ENCODE data around the gene ABHD16A. TPM values are rescaled to one million over a fixed set of nuclear protein-coding genes. Genes with fewer than 3 reads are reported as not detected.
A peak's percentile ranks its signal among the peaks of the same experiment; 100 is the strongest.

ABHD16A gene
- total and polyA plus RNA-seq, 10 of the 15 experiments (the other 5 are each of a cell fraction or from before 2014, with no cell fraction given), result 7.5 to 43.0 (median 32.9) TPM

DNA sequence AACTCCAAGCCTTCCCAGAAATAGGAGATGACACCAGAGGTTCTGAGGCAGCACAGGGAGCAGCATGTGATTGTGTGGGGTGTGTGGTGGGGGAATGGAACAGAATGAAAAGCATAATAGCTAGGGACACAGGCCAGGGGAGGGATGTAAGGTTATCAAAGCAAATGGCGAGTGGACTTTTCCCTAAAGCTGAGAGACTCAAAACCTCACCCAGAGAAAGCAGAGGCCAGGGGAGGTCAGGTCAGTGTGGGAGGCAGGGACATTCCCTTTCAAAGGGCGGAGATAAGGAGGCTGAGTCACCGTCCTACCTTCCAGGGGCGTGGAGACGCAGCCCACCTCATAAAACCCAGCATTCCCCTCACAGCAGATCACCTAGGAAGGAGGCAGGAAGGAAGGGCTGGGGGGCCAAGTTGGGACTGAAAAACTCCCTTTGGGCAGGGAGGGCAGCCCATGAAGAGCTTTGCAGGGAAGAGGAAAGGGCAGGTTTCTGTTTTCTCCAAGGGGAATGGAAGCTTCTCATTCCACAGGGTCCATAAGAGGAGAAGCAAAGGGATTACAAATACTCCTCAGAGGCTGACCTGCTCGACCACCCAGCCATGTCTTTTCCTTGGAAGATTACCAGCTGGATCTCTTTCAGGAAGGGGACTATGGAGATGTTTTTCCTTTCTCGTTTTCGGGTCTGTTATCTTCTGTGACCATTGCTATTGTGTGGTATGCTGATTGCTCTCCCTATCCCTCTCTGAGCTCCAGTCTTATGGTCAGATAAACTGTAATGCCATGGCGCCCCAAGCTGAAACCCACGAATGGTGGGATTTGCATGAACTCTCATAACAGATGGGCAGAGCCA is 12.7 kb downstream of the ABHD16A start (continued):
- TF ChIP-seq MEF2A (IDR thresholded peaks at IDR 0.05; ENCODE audit: insufficient read depth, low read depth, low read length) (no peak), ATF7 (IDR thresholded peaks at IDR 0.05; ENCODE audit: low read depth) (no peak), WRNIP1 (IDR thresholded peaks at IDR 0.05; ENCODE audit: borderline replicate concordance, low read depth, low read length) (no peak), GABPA (IDR thresholded peaks at IDR 0.05; ENCODE audit: low read depth) (no peak)
- TF ChIP-seq, protein P1, sequence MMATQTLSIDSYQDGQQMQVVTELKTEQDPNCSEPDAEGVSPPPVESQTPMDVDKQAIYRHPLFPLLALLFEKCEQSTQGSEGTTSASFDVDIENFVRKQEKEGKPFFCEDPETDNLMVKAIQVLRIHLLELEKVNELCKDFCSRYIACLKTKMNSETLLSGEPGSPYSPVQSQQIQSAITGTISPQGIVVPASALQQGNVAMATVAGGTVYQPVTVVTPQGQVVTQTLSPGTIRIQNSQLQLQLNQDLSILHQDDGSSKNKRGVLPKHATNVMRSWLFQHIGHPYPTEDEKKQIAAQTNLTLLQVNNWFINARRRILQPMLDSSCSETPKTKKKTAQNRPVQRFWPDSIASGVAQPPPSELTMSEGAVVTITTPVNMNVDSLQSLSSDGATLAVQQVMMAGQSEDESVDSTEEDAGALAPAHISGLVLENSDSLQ (IDR thresholded peaks at IDR 0.05), result no peak

DNA sequence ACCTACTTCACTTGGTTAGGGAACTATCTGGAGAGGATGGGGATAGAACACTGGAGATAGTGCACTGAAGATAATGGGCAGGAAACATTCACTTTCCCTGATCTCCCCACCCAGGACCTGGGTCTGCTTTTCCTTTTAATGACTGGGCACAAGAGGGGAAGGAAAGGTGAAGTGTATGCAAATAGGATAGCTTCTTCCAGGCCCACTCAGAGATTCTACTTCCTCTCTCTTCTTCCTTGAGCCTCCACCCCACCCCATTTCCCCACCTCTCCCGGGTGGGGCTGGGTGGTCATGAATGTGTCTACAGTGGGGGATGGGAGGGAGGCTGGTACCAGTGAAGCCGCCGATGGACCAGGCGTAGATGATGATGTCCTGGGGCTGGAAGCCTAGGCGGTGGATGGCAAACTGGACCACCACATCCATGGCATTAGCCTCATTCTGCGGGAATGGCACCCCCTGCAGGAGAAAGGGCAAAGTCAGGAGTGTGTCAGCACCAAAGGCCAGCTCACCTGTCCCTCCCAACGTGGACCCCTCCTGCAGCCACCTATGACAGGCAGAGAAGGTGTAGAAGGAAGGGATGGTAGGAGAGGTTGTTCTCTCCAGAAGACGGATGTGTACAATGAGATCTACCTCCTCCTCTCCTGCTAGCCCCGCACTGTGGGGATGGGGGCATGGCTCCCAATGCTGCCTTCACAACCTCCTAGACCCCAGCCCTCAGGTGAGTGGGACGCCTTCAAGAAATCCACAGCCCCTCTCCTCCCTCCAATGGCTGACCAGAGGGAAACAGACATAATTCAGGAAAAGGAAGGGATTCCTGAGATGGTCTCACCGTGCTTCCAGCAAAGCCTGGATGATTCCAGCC is 13.6 kb downstream of the ABHD16A start:
- H3K36me3 ChIP-seq (ENCODE audit: control insufficient read depth in 2 of 2, insufficient read depth in 2 of 2, low read length in 1 of 2), result peaks cover 12 to 38% of the 10 kb centered on the region in 2 experiments; a peak in 3 of 4 replicates
- no peaks in the 10 kb centered on the region for H4K20me1 ChIP-seq (ENCODE audit: control insufficient read depth, insufficient read depth)
- no TSS peak for BruUV-seq (replicated peaks)
- H3K79me2 ChIP-seq (ENCODE audit: control insufficient read depth, insufficient read depth, low read length), result no peaks in the 10 kb centered on the region
- in situ Hi-C loops (cut with MboI) (no loop called here), intact Hi-C loops (cut with micrococcal nuclease; ENCODE audit: unreplicated experiment) (no loop called here)
- SMC1A ChIA-PET (ENCODE audit: uncharacterized antibody, unreplicated experiment), result no interaction called here
- RAD21 ChIA-PET (ENCODE audit: unreplicated experiment), result interaction anchor here (1.1 kb wide), 1 partner anchor 67 kb away, joined by 3 read pairs; no protein-coding TSS in a partner anchor
- H3K4me3 ChIP-seq, result no peak overlapping the region
- TF ChIP-seq, protein P2, sequence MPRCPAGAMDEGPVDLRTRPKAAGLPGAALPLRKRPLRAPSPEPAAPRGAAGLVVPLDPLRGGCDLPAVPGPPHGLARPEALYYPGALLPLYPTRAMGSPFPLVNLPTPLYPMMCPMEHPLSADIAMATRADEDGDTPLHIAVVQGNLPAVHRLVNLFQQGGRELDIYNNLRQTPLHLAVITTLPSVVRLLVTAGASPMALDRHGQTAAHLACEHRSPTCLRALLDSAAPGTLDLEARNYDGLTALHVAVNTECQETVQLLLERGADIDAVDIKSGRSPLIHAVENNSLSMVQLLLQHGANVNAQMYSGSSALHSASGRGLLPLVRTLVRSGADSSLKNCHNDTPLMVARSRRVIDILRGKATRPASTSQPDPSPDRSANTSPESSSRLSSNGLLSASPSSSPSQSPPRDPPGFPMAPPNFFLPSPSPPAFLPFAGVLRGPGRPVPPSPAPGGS (IDR thresholded peaks at IDR 0.05; ENCODE audit: borderline replicate concordance, insufficient read depth, low read depth, low read length, poor library complexity, severe bottlenecking), result no peak
- TF ChIP-seq, protein P3, sequence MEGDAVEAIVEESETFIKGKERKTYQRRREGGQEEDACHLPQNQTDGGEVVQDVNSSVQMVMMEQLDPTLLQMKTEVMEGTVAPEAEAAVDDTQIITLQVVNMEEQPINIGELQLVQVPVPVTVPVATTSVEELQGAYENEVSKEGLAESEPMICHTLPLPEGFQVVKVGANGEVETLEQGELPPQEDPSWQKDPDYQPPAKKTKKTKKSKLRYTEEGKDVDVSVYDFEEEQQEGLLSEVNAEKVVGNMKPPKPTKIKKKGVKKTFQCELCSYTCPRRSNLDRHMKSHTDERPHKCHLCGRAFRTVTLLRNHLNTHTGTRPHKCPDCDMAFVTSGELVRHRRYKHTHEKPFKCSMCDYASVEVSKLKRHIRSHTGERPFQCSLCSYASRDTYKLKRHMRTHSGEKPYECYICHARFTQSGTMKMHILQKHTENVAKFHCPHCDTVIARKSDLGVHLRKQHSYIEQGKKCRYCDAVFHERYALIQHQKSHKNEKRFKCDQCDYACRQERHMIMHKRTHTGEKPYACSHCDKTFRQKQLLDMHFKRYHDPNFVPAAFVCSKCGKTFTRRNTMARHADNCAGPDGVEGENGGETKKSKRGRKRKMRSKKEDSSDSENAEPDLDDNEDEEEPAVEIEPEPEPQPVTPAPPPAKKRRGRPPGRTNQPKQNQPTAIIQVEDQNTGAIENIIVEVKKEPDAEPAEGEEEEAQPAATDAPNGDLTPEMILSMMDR (IDR thresholded peaks at IDR 0.05 in 2 of 3, conservative IDR thresholded peaks at IDR 0.05 in 1 of 3; ENCODE audit: control insufficient read depth in 2 of 3, extremely low read depth in 1 of 3, insufficient read depth in 1 of 3, low read depth in 3 of 3, low read length in 3 of 3), result peak; percentile 21 to 39 (median 34); a peak in 3 of 6 replicates
- TF ChIP-seq, protein P4, sequence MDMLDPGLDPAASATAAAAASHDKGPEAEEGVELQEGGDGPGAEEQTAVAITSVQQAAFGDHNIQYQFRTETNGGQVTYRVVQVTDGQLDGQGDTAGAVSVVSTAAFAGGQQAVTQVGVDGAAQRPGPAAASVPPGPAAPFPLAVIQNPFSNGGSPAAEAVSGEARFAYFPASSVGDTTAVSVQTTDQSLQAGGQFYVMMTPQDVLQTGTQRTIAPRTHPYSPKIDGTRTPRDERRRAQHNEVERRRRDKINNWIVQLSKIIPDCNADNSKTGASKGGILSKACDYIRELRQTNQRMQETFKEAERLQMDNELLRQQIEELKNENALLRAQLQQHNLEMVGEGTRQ (IDR thresholded peaks at IDR 0.05; ENCODE audit: borderline replicate concordance, low read depth, low read length), result no peak
- TF ChIP-seq RAD21 (IDR thresholded peaks at IDR 0.05; ENCODE audit: insufficient read depth, low read depth, low read length) (peak; percentile 26; the same call in 1 of the 2 replicates), CHD1 (IDR thresholded peaks at IDR 0.05; ENCODE audit: low read depth, low read length) (no peak), STAT1 (conservative IDR thresholded peaks at IDR 0.05) (no peak)
- TF ChIP-seq, protein P5, sequence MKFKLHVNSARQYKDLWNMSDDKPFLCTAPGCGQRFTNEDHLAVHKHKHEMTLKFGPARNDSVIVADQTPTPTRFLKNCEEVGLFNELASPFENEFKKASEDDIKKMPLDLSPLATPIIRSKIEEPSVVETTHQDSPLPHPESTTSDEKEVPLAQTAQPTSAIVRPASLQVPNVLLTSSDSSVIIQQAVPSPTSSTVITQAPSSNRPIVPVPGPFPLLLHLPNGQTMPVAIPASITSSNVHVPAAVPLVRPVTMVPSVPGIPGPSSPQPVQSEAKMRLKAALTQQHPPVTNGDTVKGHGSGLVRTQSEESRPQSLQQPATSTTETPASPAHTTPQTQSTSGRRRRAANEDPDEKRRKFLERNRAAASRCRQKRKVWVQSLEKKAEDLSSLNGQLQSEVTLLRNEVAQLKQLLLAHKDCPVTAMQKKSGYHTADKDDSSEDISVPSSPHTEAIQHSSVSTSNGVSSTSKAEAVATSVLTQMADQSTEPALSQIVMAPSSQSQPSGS (IDR thresholded peaks at IDR 0.05; ENCODE audit: low read length), result no peak
- no peak overlapping the region for H2AFZ ChIP-seq (ENCODE audit: control insufficient read depth, low read depth, low read length)
- H3K4me1 ChIP-seq (ENCODE audit: control insufficient read depth, insufficient read depth, low read length), result no peaks in the 10 kb centered on the region
- peak; percentile 62 for ATAC-seq
- no peak overlapping the region for H3K4me2 ChIP-seq (ENCODE audit: control insufficient read depth, insufficient read depth)
- no peaks in the 10 kb centered on the region for H3K9me3 ChIP-seq (replicated peaks; ENCODE audit: control insufficient read depth, insufficient read depth, low read length)
- H3K9ac ChIP-seq (ENCODE audit: control insufficient read depth, insufficient read depth, low read length), result no peak overlapping the region
- no peak for FAIRE-seq
- 78% methylated on average over 10 of the region's 11 CpGs for WGBS (ENCODE audit: insufficient coverage, insufficient replicate concordance, low lambda C conversion rate, missing lambda C conversion rate)
- no peak for DNase-seq (ENCODE audit: low read depth, low spot score)
- H3K27me3 ChIP-seq (replicated peaks in 1 of 2; ENCODE audit: control insufficient read depth in 2 of 2, insufficient read depth in 2 of 2, low read length in 1 of 2), result no peaks in the 10 kb centered on the region
- CTCF ChIA-PET, result interaction anchor here (0.7 to 2.3 kb wide), 3 partner anchors 14 to 138 kb away, joined by 4 to 7 read pairs (median 5); no protein-coding TSS in a partner anchor
- H3K27ac ChIP-seq (ENCODE audit: control insufficient read depth, insufficient read depth), result no peak overlapping the region
- POLR2A ChIA-PET, result no interaction called here
